Measurements from ENCODE around the gene SUMO3. TPM values are rescaled to one million over a fixed set of nuclear protein-coding genes. Genes with fewer than 3 reads are reported as not detected.

SUMO3 gene
- total RNA-seq, 1 donor from 2014 or later = 58.7 TPM

DNA sequence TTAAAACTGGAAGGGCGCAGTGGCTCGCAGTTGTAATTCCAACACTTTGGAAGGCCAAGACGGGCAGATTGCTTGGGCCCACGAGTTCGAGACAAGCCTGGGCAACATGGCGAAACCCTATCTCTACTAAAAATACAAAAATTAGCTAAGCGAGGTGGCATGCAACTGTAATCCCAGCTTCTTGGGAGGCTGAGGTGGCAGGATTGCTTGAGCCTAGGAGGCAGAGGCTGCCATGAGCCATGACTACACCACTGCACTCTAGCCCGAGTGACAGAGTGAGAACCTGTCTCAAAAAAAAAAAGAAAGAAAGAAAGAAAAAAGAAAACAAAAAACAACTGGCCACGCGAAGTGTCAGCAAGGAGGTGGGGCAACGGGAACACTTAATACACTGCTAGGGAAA lies 22.5 kb downstream of the SUMO3 start:
- no peak for TF ChIP-seq CTCF (conservative IDR thresholded peaks at IDR 0.05; ENCODE audit: low read depth, low read length)
- no peak overlapping the region for H3K4me3 ChIP-seq (ENCODE audit: low read depth, low read length)
- DNase-seq (ENCODE audit: low read depth) = no peak

GRCh38 chr21:44793592-44794374 lies 24.1 kb downstream of the SUMO3 start:
- H3K4me3 ChIP-seq (ENCODE audit: low read depth, low read length) = no peak overlapping the region
- DNase-seq (ENCODE audit: low read depth) = no peak
- no peak for TF ChIP-seq CTCF (conservative IDR thresholded peaks at IDR 0.05; ENCODE audit: low read depth, low read length)

DNA sequence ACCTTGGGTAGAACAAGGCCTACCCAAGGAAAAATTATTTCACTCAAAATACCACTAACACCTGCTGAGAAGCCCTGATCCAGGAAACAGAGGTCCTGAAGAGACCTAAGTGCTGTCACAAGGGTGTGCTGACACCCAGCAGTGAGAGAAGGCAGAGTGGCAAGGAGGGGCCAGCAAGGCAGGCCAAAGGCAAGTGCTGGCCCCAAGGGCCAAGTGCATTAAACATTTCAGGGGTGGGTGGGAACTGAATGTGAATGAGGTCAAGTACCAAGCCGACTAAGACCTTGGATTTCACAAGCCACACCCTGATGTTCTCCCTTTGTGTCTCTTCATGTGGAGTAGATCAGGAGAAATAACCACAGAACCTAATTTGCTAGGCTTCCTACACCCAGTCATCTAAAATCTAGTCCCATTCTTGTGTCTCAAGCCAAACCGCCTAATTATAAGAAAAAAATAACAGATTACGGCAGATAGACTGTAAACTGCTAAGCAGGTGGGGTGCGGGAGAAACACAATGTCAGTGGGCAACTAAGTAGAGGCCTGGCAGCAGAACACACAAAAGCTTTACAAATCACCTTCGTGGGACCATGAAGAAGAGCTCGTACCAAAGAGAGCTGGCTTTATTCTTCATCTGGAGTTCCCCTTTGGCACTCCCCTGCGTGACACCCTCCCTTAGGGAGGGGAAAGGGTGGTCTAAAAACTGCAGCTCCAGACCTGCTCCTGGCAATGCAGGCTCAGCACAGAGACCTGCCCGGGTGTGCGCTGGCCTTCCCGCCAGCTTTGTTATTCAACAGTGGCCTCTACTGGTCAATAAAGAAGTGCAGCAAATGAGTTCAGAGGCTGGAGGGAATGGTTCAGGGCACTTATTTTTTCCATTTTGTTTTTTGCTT lies 24.9 kb downstream of the SUMO3 start:
- TF ChIP-seq CTCF (conservative IDR thresholded peaks at IDR 0.05; ENCODE audit: low read depth, low read length) = peak; percentile 82
- no peak overlapping the region for H3K4me3 ChIP-seq (ENCODE audit: low read depth, low read length)
- DNase-seq (ENCODE audit: low read depth) = no peak

DNA sequence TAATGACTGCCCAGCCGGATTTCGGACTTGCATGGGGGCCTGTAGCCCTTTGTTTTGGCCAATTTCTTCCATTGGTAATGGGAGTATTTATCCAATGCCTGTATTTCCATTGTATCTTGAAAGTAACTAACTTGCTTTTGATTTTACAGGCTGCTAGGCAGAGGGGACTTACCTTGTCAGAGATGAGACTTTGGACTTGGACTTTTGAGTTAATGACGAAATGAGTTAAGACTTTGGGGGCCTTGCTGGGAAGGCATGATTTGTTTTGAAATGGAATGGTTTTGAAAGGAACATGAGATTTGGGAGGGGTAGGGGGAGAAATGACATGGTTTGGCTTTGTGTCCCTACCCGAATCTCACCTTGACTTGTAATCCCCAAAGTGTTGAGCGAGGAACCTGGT lies 25.9 kb downstream of the SUMO3 start:
- H3K4me3 ChIP-seq (ENCODE audit: low read depth, low read length) = no peak overlapping the region
- no peak for TF ChIP-seq CTCF (conservative IDR thresholded peaks at IDR 0.05; ENCODE audit: low read depth, low read length)

DNA sequence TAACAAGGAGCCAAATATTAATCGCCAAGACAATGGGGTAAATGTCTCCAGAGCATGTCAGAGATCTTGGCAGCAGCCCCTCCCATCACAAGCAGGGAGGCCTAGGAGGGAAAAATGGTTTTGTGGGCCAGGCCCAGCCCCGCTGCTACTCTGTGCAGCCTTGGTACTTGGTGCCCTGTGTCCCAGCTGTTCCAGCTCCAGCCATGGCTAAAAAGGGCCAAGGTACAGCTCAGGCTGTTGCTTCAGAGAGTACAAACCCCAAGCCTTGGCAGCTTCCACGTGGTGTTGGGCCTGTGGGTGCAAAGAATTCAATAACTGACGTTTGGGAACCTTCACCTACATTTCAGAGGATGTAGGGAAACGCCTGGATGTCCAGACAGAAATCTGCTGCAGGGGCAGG lies 26.6 kb downstream of the SUMO3 start:
- DNase-seq (ENCODE audit: low read depth) = no peak
- no peak overlapping the region for H3K4me3 ChIP-seq (ENCODE audit: low read depth, low read length)
- no peak for TF ChIP-seq CTCF (conservative IDR thresholded peaks at IDR 0.05; ENCODE audit: low read depth, low read length)

More for the DNA sequence above, 25.9 kb downstream of the SUMO3 start:
- no peak for DNase-seq (ENCODE audit: low read depth)

GRCh38 chr21:44790368-44790767 lies 27.5 kb downstream of the SUMO3 start:
- TF ChIP-seq CTCF (conservative IDR thresholded peaks at IDR 0.05; ENCODE audit: low read depth, low read length) = no peak
- DNase-seq (ENCODE audit: low read depth) = no peak

More at GRCh38 chr21:44790368-44790767, 27.5 kb downstream of the SUMO3 start:
- no peak overlapping the region for H3K4me3 ChIP-seq (ENCODE audit: low read depth, low read length)
